ENCODE results near the gene MYLIP. TPM values are rescaled to one million over a fixed set of nuclear protein-coding genes. Genes with fewer than 3 reads are reported as not detected.

MYLIP gene
- polyA plus RNA-seq (ENCODE audit: insufficient read length in 4 of 4): 10 to 100 TPM; 45.2 to 50.8 (median 48.9) TPM

GRCh38 chr6:16128759-16129622 is at the start of gene MYLIP:
Gene MYLIP (plus strand): TSS chr6:16129086. CDS start chr6:16129323, 237 bp downstream.
- peak; percentile 81 to 93 (median 90) for DNase-seq (ENCODE audit: low read depth in 4 of 4, low spot score in 2 of 4)

DNA sequence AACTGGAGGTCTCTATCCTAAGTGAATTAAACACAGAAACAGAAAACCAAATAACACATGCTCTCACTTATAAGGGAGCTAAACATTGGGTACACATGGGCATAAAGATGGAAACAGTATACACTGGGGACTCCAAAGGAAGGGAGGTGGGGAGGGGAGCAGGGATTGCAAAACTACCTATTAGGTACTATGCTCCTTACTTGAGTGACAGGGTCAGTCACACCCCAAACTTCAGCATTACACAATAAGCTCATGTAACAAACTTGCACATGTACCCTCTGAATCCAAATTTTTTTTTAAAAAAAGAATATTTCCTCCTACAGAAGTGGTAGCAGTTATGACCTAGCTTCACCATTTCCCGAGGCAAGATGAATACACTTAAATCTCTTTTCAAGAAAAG is 49.5 kb upstream of the MYLIP start:
- DNase-seq (ENCODE audit: low read depth in 4 of 4, low spot score in 2 of 4): no peak

DNA sequence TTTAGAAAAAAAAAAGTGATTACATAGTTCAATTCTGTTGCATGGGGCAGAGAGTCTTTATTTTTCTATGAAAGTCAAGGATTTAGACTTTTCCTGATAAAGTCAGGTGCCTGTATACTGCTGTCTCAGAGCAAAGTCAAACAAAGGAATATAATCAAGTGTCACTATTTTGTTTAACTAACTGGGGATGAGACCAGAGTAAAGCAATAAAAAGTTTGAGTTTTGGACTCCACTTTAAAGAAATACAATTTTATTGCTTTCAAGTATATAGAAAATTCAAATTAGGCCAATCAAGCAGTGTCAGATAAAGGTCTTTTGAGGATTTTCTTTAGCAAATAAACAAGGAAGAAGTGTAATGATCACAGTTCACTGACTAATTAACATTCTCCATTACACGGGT is 48.7 kb upstream of the MYLIP start:
- no peak for DNase-seq (ENCODE audit: low read depth in 4 of 4, low spot score in 2 of 4)

GRCh38 chr6:16081326-16081725 is 47.6 kb upstream of the MYLIP start:
- DNase-seq (ENCODE audit: low read depth in 4 of 4, low spot score in 2 of 4): no peak

- DNase-seq (ENCODE audit: low read depth in 4 of 4, low spot score in 2 of 4): no peak
These were observed 46.5 kb upstream of the MYLIP start for GRCh38 chr6:16082361-16082760.

GRCh38 chr6:16086965-16087364 is 41.9 kb upstream of the MYLIP start:
- DNase-seq (ENCODE audit: low read depth in 4 of 4, low spot score in 2 of 4): no peak

DNA sequence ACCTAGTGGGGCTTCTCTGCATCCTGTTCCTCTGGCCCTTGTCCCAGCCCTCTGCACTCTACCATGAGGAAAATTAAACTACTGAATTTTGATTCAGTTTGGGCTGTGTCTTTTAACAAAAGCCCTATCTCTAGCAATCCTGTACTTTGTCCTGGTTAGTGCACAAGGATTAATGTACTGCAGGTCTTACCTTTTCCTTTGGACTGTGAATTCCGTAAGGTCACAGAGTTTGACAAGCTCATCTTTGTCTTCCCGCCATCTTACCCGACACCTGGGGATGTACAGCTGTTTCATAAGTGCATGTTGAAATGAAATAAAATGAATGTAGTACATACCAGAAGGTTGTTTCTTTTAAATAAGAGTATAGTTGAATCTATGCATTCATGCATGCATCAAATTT is 41.5 kb upstream of the MYLIP start:
- DNase-seq (ENCODE audit: low read depth in 4 of 4, low spot score in 2 of 4): no peak

GRCh38 chr6:16088409-16088808 is 40.5 kb upstream of the MYLIP start:
- no peak for DNase-seq (ENCODE audit: low read depth in 4 of 4, low spot score in 2 of 4)

DNA sequence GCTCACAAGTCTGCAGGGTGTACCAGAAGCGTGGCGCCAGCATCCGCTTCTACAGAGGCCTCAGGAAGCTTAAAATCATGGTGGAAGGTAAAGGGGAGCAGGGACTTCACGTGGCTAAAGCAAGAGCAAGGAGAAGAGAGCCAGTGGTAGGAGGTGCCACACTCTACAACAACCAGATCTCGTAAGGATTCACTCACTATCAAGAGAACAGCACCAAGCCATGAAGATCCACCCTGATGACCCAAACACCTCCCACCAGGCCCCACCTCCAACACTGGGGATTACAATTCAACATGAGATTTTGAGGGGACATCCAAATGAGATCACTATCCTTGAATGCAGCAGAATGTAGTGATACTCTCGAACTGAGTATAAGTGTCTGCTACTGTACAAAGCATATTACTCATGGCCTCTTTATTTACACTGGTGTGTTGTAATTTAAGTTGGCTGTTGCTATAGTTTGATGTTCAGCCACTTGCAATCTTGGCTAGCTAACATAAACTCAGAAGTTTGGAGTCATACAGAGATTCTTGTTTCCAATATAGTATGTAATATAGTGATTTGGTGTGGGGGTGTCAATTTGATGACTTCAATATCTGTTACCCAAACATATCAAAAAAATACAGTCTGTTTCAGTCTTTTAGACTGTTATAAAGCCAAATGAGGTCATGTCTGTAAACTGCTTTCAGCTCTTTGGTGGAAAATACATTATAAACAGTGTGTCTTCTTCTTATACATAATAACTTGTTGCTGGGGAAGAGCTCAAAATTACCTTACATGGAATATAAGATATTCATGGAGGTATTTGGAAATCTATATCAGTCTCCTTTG is 39.4 kb upstream of the MYLIP start:
- DNase-seq (ENCODE audit: low read depth in 4 of 4, low spot score in 2 of 4): no peak

DNA sequence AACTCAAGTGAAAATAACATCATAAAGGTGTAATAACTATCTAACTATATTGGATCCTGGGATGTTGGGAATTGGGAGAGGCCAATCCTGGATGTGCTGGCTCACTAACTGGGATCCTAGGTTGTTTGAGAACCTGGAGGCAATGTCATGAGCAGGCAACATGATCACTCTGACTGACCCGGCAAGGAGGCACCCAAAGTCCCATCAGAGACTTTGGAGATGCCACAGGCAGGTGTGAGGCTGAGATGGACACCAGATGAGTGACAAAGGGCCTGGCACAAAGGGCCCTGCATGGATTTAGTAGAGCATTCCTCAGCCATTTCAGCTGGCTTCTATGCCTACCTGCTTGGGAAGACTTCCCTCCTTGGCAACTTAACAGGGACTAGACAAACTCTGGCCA is 38.4 kb upstream of the MYLIP start:
- no peak for DNase-seq (ENCODE audit: low read depth in 4 of 4, low spot score in 2 of 4)

- no peak for DNase-seq (ENCODE audit: low read depth in 4 of 4, low spot score in 2 of 4)
These were observed 38.0 kb upstream of the MYLIP start for GRCh38 chr6:16090920-16091319.

GRCh38 chr6:16092140-16092539 is 36.7 kb upstream of the MYLIP start:
- no peak for DNase-seq (ENCODE audit: low read depth in 4 of 4, low spot score in 2 of 4)

DNA sequence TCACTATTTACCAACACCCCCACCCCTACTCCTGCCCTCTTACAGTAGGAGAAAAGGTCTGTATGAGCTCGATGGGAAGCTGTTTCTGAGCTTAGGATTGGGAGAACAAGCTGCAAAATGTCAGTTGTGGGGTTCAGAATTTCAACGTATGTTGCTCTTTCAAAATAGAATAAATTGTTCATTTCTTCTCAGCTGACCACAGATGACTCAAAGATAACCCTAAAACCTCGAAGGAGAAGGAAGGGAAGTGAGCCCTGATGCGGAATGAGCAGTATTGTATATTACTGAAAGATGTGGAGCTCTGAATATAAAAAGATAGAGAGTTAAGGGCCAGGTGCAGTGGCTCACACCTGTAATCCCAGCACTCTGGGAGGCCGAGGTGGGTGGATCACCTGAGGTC is 35.9 kb upstream of the MYLIP start:
- DNase-seq (ENCODE audit: low read depth in 4 of 4, low spot score in 2 of 4): no peak

GRCh38 chr6:16095180-16095579 is 33.7 kb upstream of the MYLIP start:
- no peak for DNase-seq (ENCODE audit: low read depth in 4 of 4, low spot score in 2 of 4)

GRCh38 chr6:16097382-16098171 is 31.3 kb upstream of the MYLIP start:
- DNase-seq (ENCODE audit: low read depth in 4 of 4, low spot score in 2 of 4): no peak

DNA sequence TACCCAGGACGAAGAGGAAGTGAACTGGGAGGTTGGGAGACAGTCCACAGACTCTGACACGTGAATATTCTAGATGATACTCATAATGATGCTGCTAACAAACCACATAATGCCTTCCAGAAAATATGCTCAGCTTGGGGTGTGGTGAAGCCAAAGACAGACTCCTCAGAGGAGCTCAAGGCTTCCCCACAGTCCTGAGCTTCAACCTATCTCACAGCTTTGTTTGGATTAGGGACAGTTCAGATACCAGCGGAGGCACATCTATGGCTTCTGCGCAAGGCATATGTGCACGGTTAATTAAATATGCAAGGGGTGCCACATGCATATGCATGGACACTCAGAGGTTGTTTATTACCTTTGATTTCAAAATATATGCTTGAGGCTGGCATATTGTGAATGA is 30.7 kb upstream of the MYLIP start:
- no peak for DNase-seq (ENCODE audit: low read depth in 4 of 4, low spot score in 2 of 4)

DNA sequence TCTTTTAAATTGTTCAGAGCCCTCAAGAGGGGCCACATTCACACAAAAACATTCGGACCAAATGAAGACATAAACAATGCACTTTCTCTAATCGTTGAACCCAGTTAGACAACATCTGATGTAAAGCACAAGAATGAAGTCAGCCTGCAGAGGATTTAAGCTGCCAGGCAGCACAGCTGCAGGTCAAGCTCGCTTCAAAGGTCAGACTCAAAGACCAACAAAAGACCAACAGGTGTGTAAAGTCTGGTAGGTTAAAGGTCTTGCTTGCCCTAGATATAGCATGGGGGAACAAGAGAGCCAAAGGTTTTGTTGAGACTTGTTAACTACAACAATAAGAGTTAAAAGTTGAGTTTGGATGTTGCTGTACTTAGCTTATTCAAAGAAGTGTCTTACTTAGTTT is 26.7 kb upstream of the MYLIP start:
- no peak for DNase-seq (ENCODE audit: low read depth in 4 of 4, low spot score in 2 of 4)

DNA sequence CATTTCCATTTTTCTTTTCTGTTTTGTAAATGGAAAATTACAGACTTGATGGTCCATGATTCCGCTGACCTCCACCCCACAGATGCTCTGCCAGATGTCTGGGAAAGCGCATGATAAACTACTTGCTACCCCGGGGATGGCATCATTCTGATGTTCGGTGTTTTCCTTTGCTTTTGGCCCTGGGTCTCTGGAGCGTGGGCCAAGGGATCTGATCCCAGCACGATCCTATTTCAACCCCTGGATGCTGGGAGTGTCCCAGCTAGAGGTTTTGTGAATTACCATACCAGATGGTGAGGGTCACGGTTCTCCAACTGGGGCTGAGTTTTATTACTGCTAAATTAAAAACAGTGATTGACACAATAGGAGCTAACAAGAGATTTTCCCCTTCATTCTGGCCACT is 25.2 kb upstream of the MYLIP start:
- DNase-seq (ENCODE audit: low read depth in 4 of 4, low spot score in 2 of 4): peak in 1 of 4 donors; percentile 40

GRCh38 chr6:16104624-16105433 is 24.1 kb upstream of the MYLIP start:
- no peak for DNase-seq (ENCODE audit: low read depth in 4 of 4, low spot score in 2 of 4)

- no peak for DNase-seq (ENCODE audit: low read depth in 4 of 4, low spot score in 2 of 4)
These were observed 23.0 kb upstream of the MYLIP start for GRCh38 chr6:16105854-16106253.

All from left renal cortex interstitium (tissue), 4 donors.